KMS-11 (cell line): ENCODE measurements around the gene METTL27.

Source experiments
- H2AFZ ChIP-seq: fragments of 200-600 bp; sonication (generic); 2 replicates; pipeline ENCODE4 v1.6.1; 2016; ENCODE audit warnings: antibody characterized with exemption, mixed run types, low read depth
- H3K27ac ChIP-seq: fragments of 200-600 bp; sonication (generic); 2 replicates; pipeline ENCODE4 v1.6.1; 2016; ENCODE audit warnings: mild to moderate bottlenecking, mixed run types
- H3K27me3 ChIP-seq: fragments of 200-600 bp; sonication (generic); 2 replicates; pipeline ENCODE4 v1.6.1; 2017; ENCODE audit warnings: mild to moderate bottlenecking, low read depth, mixed run types, moderate library complexity; ENCODE audit not compliant: insufficient read depth
- H3K36me3 ChIP-seq: fragments of 200-600 bp; sonication (generic); 2 replicates; pipeline ENCODE4 v1.6.1; 2017; ENCODE audit warnings: mild to moderate bottlenecking, mixed run types; ENCODE audit not compliant: insufficient read depth
- H3K4me1 ChIP-seq: fragments of 200-600 bp; sonication (generic); 2 replicates; pipeline ENCODE4 v1.6.1; 2016; ENCODE audit warnings: mild to moderate bottlenecking, low read depth, mixed run types; ENCODE audit not compliant: poor library complexity, severe bottlenecking
- H3K4me2 ChIP-seq: fragments of 200-600 bp; sonication (generic); 2 replicates; pipeline ENCODE4 v1.7.0; 2016; ENCODE audit warnings: mild to moderate bottlenecking, mixed run types
- H3K4me3 ChIP-seq: fragments of 200-600 bp; sonication (generic); IDR thresholded peaks from 2 replicates; pipeline ENCODE4 v1.6.1; 2017; ENCODE audit warnings: low read depth, low read length, mixed read lengths; ENCODE audit not compliant: insufficient read depth
- H3K79me2 ChIP-seq: fragments of 200-600 bp; sonication (generic); 2 replicates; pipeline ENCODE4 v1.6.1; 2016; ENCODE audit warnings: low read depth, mixed run types; ENCODE audit not compliant: insufficient read depth
- H3K9ac ChIP-seq: fragments of 200-600 bp; sonication (generic); 2 replicates; pipeline ENCODE4 v1.6.1; 2016; ENCODE audit warnings: mild to moderate bottlenecking, mixed run types
- H4K20me1 ChIP-seq: fragments of 200-600 bp; sonication (generic); 2 replicates; pipeline ENCODE4 v1.6.1; 2016; ENCODE audit warnings: mild to moderate bottlenecking, mixed run types; ENCODE audit not compliant: insufficient read depth
- CTCF ChIP-seq: fragments of 200-600 bp; sonication (generic); conservative IDR thresholded peaks from 2 replicates; pipeline ENCODE4 v1.6.1; 2017; ENCODE audit warnings: low read depth, mild to moderate bottlenecking, antibody characterized with exemption, low read length, moderate library complexity, mixed read lengths

Gene METTL27

GRCh38 chr7:73833251-73833919 is 8.9 kb downstream of the METTL27 start:
- Histone ChIP-seq H3K4me2 (no peak overlapping the region), H3K27ac (no peak overlapping the region), H3K79me2 (no peaks in the 10 kb centered on the region), H2AFZ (no peak overlapping the region), H4K20me1 (no peaks in the 10 kb centered on the region), H3K4me3 (no peak overlapping the region), H3K9ac (no peak overlapping the region), H3K36me3 (no peaks in the 10 kb centered on the region), H3K4me1 (peaks cover 6% of the 10 kb centered on the region), H3K27me3 (no peaks in the 10 kb centered on the region)
- TF ChIP-seq CTCF = no peak

- Histone ChIP-seq H3K4me1 (peaks cover 11% of the 10 kb centered on the region), H3K4me3 (no peak overlapping the region), H3K36me3 (no peaks in the 10 kb centered on the region), H3K27ac (no peak overlapping the region), H3K4me2 (no peak overlapping the region), H3K79me2 (no peaks in the 10 kb centered on the region), H3K9ac (no peak overlapping the region), H3K27me3 (no peaks in the 10 kb centered on the region), H2AFZ (no peak overlapping the region), H4K20me1 (no peaks in the 10 kb centered on the region)
- no peak for TF ChIP-seq CTCF
Observed at GRCh38 chr7:73832806-73833205, 9.5 kb downstream of the METTL27 start.

GRCh38 chr7:73831834-73832651 is 10.3 kb downstream of the METTL27 start:
- Histone ChIP-seq H3K4me2 (no peak overlapping the region), H4K20me1 (no peaks in the 10 kb centered on the region), H3K4me1 (peaks cover 18% of the 10 kb centered on the region), H3K4me3 (no peak overlapping the region), H3K27ac (no peak overlapping the region), H3K27me3 (no peaks in the 10 kb centered on the region), H3K36me3 (no peaks in the 10 kb centered on the region), H2AFZ (no peak overlapping the region), H3K9ac (no peak overlapping the region), H3K79me2 (no peaks in the 10 kb centered on the region)
- no peak for TF ChIP-seq CTCF

GRCh38 chr7:73831584-73831833 is 10.8 kb downstream of the METTL27 start:
- Histone ChIP-seq H3K9ac (no peak overlapping the region), H3K4me3 (no peak overlapping the region), H3K4me1 (peaks cover 24% of the 10 kb centered on the region), H2AFZ (no peak overlapping the region), H3K79me2 (no peaks in the 10 kb centered on the region), H4K20me1 (no peaks in the 10 kb centered on the region), H3K36me3 (no peaks in the 10 kb centered on the region), H3K4me2 (no peak overlapping the region), H3K27ac (no peak overlapping the region), H3K27me3 (no peaks in the 10 kb centered on the region)
- no peak for TF ChIP-seq CTCF
